HG02798 (cell line): ENCODE measurements around the gene GAS6.
"Not testable (repeated sequence)": the region's sequence is repeated elsewhere in the genome, so short reads cannot be mapped to it uniquely, and the experiment has no call there.

ENCODE experiments used
- ATAC-seq: cut with Tn5 transposase; IDR thresholded peaks from one replicate; pipeline ENCODE4 v1.9.1; 2021; ENCODE audit warnings: mild to moderate bottlenecking; ENCODE audit not compliant: unreplicated experiment, poor library complexity

The GAS6 gene

GRCh38 chr13:113826446-113826845, 37.4 kb downstream of the GAS6 start:
- ATAC-seq = not testable (repeated sequence)

- ATAC-seq = no peak
These were observed 38.0 kb downstream of the GAS6 start for GRCh38 chr13:113825841-113826240.

DNA sequence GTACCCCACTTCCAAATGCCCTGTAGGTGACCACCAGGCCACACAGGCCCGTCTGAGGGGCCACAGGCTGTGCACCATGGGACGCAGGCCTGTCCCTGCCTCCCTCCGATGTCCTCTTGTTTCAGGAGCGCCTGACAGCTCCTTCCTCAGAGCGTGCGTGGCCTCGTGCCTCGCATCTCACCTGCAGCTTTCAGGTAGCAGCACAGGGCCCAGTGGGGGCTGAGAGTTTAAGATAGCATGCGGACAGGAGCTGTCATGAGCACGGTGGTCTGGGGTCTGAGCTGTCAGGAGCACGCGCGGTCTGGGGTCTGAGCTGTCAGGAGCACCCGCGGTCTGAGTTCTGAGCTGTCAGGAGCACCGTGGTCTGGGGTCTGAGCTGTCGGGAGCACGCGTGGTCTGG, 40.1 kb downstream of the GAS6 start:
- ATAC-seq = no peak

- ATAC-seq = no peak
These were observed 40.7 kb downstream of the GAS6 start for GRCh38 chr13:113822956-113823744.

DNA sequence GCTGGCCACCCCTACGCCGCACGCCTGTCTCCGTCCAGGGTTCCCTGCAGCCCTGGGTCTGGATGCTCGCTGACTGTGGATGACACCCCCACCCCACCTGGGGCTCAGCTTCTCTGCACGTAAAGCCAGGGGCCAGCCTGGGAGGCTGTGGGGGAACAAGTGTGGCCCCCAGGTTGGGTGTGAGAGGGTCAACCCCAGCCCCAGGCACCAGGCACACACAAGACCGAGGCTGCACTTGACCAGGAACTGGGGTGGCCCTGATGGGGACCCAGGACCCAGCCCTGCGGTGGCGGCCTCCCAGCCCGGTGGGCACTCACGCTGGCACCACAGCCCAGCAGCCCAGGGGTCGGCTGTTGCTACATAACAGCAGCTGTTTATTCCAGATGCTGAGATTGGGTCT, 41.6 kb downstream of the GAS6 start:
- no peak for ATAC-seq

DNA sequence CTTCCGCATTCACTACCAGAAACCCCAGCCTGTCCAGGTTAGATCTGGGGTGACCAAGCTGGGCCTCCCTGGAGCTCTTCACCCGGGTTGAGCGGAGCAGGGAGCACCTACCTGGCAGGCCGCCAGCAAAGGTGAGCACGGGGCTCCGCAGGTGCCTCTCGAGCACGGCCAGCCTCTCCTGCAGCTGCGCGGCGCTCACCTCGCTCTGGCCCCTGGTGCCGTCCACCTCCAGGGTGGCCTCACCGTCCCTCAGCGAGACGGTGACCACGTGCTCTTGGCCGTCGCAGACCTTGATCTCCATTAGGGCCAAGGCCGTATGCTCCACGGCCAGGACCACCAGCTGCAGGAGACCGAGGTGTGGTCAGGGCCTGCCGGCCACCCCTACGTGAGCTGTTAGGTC, 42.0 kb downstream of the GAS6 start:
- ATAC-seq = no peak

DNA sequence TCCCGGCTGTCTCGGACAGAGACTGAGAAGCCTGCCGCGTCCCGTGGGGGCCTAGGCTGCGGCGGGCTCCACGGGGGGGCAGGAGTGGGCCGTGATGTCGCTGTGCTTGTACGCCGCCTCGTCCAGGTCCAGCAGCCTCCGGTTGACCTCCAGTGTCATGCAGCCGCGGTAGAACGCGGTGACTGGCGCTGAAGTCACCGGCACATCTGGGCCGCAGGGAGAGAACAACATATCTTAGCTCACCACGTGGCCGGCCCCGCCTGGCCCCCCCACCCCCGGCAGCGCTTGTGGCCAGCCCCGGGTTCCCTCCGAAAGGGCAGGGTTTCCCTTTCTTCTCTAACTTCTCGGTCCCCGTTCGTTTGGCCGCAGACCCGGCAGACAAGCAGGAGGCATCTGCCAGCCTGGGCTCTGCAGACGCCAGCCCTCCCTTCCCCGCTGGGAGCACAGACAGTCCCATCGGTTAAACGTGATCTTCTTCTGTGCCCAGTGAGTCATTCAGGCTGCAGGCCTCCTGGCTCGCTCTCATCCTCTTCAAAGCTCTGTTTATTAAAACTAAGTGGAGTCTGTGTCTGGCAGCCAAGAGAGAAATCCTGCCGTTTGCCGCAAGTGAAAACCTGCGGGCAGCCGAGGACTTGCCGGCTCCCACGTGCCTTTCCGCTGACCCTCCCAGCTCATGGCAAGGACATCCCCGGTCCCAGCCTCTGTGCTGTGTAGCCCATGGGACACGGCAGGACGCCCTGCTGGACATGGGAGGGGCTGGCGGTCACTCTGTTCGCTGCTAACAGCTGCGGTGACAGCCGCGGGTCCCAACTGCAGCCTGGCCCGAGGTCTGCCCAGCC, 42.8 kb downstream of the GAS6 start:
- ATAC-seq = no peak

GRCh38 chr13:113819731-113820715, 43.9 kb downstream of the GAS6 start:
- no peak for ATAC-seq

DNA sequence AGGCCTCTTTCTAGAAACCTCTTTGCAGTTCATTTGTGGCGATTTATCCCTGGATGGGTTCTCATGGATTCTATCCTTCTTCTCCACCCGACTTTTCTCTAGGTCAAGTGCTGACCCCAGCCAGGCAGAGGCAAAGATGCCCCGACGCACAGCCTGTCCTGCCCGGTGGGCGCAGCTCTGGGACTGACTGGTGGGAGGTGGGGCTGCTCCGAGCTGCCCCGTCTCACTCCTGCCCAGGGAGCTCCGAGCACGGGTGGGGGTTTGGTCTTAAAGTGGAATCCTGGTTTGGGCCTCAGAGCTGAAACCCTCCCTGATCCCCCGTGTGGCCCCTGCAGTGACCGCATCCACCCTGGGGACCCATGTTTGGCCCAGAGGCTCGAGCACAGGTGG, 44.5 kb downstream of the GAS6 start:
- no peak for ATAC-seq

DNA sequence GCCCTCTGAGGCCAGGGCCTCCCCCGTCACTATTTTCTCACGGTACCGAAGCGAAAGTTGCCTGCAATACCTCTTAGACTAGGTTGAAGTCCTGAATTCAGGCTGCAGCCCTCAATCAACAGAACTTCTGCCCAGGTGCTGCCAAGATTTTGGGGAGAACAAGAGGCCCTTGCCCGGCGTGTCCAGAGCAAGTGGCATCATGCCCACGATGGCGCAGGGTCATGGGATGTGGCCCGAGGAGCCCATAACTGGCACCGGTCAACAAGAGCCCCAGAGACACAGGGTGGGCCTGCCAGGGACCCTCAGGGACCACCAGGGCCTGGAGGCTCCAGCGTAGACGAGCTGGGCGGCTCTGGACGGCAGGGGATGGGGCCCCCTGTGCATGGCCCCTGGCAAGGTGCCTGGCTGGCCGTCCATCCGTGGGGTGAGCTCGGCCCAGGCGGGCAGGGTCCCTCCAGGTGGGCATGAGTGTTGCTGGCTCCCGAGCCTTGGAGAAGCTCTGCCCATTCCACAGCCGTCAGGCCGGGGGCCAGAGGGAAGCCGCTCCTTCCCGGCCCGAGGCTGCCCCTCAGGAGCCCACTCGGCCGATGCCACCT, 45.1 kb downstream of the GAS6 start:
- ATAC-seq = no peak

DNA sequence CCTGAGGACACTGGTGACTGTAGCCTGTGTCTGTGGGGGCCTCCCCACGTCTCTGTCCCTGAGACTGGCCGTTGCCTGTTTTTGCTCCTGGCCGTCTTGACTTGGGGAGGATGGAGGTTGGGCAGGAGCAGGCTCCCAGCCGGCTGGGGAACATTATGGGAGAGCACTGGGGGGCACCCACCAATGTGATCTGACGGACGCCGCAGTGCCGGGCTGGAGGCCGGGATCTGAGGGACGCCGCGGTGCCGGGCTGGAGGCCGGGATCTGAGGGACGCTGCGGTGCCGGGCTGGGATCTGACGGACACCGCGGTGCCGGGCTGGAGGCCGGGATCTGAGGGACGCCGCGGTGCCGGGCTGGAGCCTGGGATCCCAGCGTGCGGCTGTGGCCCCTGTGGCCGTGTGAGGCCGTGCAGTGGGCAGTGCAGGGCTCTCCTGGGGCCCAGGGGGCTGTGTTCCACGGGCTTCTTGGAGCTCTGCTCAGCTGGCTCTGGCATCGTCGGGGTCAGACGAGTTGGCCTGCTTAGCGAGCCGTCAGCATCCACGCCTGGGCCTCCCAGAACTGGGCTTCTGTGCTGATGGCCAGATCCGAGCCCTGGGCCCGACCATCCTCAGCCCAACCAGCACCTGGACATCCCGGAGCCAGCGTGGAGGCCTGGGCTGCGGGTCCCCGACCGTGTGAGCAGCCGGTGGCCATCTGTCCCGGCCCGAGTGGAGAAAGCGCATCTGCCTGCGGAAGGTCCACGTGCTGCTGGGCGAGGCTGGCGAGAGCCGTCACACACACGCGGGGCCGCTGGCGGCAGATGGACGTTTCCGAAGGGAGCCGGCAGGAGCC, 45.8 kb downstream of the GAS6 start:
- ATAC-seq = no peak

DNA sequence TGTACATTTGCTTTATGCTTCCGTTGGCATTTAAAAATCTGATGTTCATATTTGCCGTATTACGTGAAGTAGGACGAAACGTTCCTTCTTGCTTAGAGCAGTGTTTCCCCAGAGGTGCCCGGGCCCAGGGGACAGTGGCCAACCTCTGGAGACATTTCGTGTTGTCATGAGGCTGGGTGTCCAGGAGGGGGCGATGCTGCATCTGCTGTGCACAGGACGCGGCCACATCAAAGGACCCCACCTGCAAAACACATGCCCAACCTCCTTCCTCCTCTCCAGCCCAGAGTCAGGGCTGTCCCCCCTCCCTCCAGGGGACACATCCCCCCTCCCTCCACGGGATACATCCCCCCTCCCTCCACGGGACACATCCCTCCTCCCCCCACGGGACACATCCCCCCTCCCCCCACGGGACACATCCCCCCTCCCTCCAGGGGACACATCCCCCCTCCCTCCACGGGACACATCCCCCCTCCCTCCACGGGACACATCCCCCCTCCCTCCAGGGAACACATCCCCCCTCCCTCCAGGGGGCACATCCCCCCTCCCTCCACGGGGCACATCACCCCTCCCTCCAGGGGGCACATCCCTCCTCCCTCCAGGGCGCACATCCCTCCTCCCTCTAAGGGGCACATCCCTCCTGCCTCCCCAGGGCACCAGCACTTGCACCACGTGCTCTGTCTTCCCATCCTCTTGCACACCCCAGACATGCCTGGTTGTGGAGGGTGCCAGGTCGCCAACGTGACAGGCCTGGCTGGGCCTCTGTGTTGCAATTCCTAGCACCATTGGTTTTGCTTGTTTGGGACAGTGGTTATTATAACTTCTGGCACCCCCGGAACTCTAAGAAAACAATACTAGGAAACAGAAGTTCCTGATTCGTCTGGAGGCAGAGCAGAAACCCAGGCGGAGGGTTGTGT, 46.7 kb downstream of the GAS6 start:
- peak; percentile 58 for ATAC-seq

GRCh38 chr13:113816254-113816929, 47.5 kb downstream of the GAS6 start:
- ATAC-seq = no peak

- ATAC-seq = no peak
These were observed 48.5 kb downstream of the GAS6 start for GRCh38 chr13:113815151-113816058.

GRCh38 chr13:113814435-113814821, 49.4 kb downstream of the GAS6 start:
- no peak for ATAC-seq

GRCh38 chr13:113813749-113814434, 50.0 kb downstream of the GAS6 start:
- no peak for ATAC-seq
